Rectal smooth muscle tissue (tissue), 1 donor: ENCODE results near the gene GADD45G.
A peak's percentile ranks its signal among the peaks of the same experiment; 100 is the strongest.

ENCODE experiments used
- H3K27ac ChIP-seq: one replicate; pipeline ENCODE4 v1.7.0; 2013; ENCODE audit warnings: low read depth, low read length, inconsistent platforms
- H3K27me3 ChIP-seq: one replicate; pipeline ENCODE4 v1.7.0; 2013; ENCODE audit warnings: low read length; ENCODE audit not compliant: control insufficient read depth, insufficient read depth
- H3K36me3 ChIP-seq: one replicate; pipeline ENCODE4 v1.7.0; 2013; ENCODE audit warnings: low read length; ENCODE audit not compliant: control insufficient read depth, insufficient read depth
- H3K4me1 ChIP-seq: one replicate; pipeline ENCODE4 v1.7.0; 2013; ENCODE audit warnings: low read length; ENCODE audit not compliant: control insufficient read depth, insufficient read depth
- H3K4me3 ChIP-seq: one replicate; pipeline ENCODE4 v1.7.0; 2013; ENCODE audit warnings: low read length
- H3K9ac ChIP-seq: one replicate; pipeline ENCODE4 v1.7.0; 2013; ENCODE audit warnings: low read length

Gene GADD45G

DNA sequence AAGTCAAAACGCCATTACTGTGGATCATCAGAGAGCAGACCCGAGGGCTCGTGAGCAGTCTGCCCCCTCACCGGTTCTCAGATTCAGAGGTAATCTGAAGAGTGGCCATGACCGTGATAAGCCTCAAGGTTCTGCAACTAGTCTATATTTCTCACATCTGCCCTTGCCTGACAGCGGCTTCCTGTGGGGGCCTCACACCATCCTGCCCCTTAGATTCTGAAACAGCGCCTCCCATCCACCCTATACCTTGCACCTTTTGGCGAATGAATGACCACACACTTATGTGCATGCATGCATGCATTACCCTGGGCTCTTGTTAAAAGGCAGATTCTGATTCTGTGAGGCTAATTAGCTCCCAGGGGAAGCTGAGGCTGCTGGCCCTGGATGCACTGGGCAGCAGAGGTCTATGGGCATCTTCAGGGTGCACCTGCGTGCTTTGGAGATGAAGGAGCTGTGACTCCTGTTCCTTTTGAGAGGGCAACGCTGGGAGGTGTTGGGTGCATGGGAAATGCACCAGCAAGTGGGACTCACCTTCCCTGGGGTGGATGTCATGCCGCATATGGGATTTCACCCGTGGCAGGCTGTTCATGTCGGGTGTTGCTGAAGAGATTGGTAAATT lies 7.8 kb upstream of the GADD45G start:
- Histone ChIP-seq H3K27me3 (no peaks in the 10 kb centered on the region), H3K4me1 (no peaks in the 10 kb centered on the region), H3K9ac (no peak overlapping the region), H3K27ac (no peak overlapping the region), H3K4me3 (no peak overlapping the region), H3K36me3 (no peaks in the 10 kb centered on the region)

DNA sequence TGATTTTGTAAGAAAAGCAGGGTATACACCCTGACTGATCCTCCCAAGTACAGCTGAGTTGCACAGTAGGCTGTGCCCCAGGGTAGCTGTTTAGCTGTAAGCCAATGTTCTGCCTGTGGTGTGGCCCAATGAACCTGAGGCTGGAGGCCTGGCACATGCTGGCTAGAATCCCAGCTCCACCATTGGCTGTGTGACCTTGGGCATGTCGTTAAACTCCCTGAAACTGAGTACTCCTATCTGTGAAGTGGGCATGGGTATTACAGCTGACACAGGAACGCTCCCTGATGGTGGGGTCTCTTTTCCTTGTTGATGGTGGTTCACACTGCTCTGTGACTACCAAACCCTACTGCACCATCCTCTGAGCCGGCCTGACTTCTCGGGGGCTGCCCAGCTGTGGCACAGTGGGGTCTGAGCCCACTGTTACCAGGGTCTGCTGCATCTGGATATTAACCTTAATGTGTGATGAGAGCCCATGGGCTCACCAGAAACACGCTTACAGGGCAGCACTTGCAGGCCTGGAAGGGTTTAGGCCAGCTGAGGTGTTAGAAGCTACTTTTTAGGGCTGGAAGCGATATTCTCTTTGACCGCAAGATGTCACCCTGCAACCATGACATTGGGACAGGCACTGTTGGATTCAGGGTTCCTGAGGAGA lies 7.0 kb upstream of the GADD45G start:
- Histone ChIP-seq H3K4me1 (no peaks in the 10 kb centered on the region), H3K27ac (no peak overlapping the region), H3K36me3 (no peaks in the 10 kb centered on the region), H3K4me3 (no peak overlapping the region), H3K27me3 (no peaks in the 10 kb centered on the region), H3K9ac (no peak overlapping the region)

- no peaks in the 10 kb centered on the region for H3K27me3 ChIP-seq
- no peaks in the 10 kb centered on the region for H3K4me1 ChIP-seq
- no peaks in the 10 kb centered on the region for H3K36me3 ChIP-seq
- H3K9ac ChIP-seq = no peak overlapping the region
- H3K4me3 ChIP-seq = no peak overlapping the region
- H3K27ac ChIP-seq = no peak overlapping the region
Measured at GRCh38 chr9:89598363-89598713, 6.5 kb upstream of the GADD45G start.

GRCh38 chr9:89598926-89599325 lies 5.9 kb upstream of the GADD45G start:
- Histone ChIP-seq H3K9ac (no peak overlapping the region), H3K27me3 (no peaks in the 10 kb centered on the region), H3K36me3 (no peaks in the 10 kb centered on the region), H3K27ac (no peak overlapping the region), H3K4me3 (no peak overlapping the region), H3K4me1 (no peaks in the 10 kb centered on the region)

- H3K4me3 ChIP-seq = no peak overlapping the region
- no peak overlapping the region for H3K9ac ChIP-seq
- no peak overlapping the region for H3K27ac ChIP-seq
- H3K36me3 ChIP-seq = no peaks in the 10 kb centered on the region
- no peaks in the 10 kb centered on the region for H3K27me3 ChIP-seq
- no peaks in the 10 kb centered on the region for H3K4me1 ChIP-seq
Measured at GRCh38 chr9:89600831-89601230, 4.0 kb upstream of the GADD45G start.

DNA sequence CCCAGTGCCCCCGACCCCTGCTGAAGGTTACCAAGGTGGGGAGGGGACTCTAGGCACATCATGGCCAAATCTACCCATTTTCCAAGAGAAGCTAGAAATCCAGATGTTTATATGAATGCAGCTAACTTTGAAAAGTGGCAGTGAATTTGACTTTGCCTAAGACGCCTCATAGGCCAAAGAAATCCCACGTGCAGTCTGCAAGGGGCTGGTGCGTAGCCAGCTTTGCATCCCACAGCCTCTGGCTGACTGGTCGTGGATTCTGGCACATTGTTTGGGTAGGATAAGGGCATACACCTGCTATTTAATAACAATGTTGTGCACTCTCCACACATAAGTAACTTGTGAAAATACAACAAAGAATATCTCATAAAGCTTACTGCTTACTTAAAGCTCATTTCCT lies 3.5 kb upstream of the GADD45G start:
- no peaks in the 10 kb centered on the region for H3K27me3 ChIP-seq
- H3K9ac ChIP-seq = no peak overlapping the region
- H3K27ac ChIP-seq = no peak overlapping the region
- H3K36me3 ChIP-seq = no peaks in the 10 kb centered on the region
- H3K4me3 ChIP-seq = no peak overlapping the region
- H3K4me1 ChIP-seq = no peaks in the 10 kb centered on the region

GRCh38 chr9:89601856-89602562 lies 2.8 kb upstream of the GADD45G start:
- Histone ChIP-seq H3K4me1 (no peaks in the 10 kb centered on the region), H3K9ac (no peak overlapping the region), H3K4me3 (no peak overlapping the region), H3K27ac (no peak overlapping the region), H3K36me3 (no peaks in the 10 kb centered on the region), H3K27me3 (no peaks in the 10 kb centered on the region)

DNA sequence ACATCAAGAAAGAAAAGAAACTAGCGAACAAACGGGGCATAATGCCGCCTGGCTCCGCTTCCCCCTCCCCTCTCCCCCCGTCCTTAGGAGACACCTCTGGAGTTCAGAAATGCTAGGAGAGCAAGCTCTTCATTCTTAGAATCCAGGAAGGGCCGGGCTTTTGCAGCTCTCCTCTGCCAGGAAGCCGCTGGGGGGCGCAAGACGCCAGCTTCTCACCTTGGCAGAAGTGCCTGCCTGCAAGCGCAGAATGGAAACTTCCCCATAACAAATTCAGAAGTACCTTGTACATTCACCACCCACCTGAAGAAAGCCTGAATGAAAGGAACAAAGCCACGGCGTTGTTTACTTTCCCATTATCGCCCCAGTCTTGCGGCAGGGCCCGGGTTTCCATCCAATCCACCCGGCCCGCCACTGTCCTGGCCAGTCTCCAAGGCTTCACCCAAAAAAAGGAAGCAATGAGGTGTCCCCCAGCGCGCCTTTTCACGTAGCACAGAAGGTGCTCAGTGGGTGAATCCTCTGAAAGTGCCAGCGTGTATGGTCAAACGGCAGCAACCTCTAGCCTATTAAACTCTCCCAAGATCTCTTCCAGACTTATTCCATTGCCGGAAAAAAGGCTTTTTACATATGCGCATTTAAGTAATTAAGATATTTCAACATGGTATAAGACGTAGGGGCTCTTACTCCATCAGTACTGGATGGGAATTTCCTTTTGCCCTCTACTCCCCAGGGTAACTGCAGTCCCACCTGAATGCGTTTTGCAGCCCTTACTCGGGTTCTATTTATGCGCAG lies 1.6 kb upstream of the GADD45G start:
- Histone ChIP-seq H3K4me3 (peak overlapping the region; percentile 78), H3K27me3 (no peaks in the 10 kb centered on the region), H3K4me1 (peaks cover 3% of the 10 kb centered on the region), H3K36me3 (no peaks in the 10 kb centered on the region), H3K27ac (peak overlapping the region; percentile 69), H3K9ac (no peak overlapping the region)

DNA sequence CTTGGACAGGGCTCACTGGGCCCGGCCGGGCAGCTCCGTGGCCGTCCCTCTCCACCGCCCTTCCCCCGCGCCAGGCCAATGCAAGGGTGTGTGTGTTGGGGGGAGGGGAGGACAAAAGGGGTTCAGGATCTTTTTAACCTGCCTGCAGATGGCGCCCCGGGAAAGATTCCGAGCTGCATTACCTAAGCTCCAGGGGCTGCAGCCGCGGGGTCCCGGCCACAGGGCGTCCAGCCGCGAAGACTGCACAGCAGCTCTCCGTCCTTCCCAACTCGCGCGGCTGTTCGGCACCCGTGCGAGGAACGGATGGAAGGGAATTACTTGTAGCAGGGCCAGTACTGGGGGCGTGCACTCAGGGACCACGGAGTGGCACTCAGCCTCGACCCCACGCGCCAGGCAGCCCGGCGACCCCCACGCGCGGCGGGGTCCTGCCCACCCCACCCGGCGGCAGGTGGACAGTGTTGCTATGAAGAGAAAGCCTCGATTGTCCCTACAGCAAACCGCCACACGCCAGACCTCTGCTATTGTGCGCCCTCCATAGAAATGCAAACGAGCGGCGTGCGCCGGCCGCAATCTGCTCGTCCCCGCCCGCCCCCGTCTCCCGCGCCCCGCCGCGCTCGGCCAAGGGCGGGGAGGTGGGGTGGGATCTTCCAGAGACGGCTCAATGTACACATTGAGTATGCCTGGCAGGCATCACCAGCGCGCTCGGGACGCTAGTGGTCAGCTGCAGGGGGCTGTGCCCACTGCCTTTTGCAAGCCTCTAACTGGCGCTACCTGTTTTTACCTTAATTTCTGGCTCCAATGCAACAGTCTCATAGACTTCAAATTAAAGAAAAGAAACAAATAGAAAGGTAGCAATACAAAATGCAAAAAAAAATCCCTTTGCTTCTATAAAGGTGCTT lies 796 bp upstream of the GADD45G start:
- H3K4me1 ChIP-seq = peaks cover 3% of the 10 kb centered on the region
- H3K27ac ChIP-seq = peak overlapping the region; percentile 69
- H3K27me3 ChIP-seq = no peaks in the 10 kb centered on the region
- H3K4me3 ChIP-seq = peak overlapping the region; percentile 78
- no peaks in the 10 kb centered on the region for H3K36me3 ChIP-seq
- no peak overlapping the region for H3K9ac ChIP-seq

GRCh38 chr9:89605465-89606048 lies 745 bp downstream of the GADD45G start:
- peak overlapping the region; percentile 70 for H3K9ac ChIP-seq
- peak overlapping the region; percentile 78 for H3K4me3 ChIP-seq
- peak overlapping the region; percentile 89 for H3K27ac ChIP-seq
- H3K27me3 ChIP-seq = no peaks in the 10 kb centered on the region
- peaks cover 3% of the 10 kb centered on the region for H3K4me1 ChIP-seq
- H3K36me3 ChIP-seq = no peaks in the 10 kb centered on the region

- H3K4me1 ChIP-seq = peaks cover 3% of the 10 kb centered on the region
- peak overlapping the region; percentile 70 for H3K9ac ChIP-seq
- no peaks in the 10 kb centered on the region for H3K27me3 ChIP-seq
- peak overlapping the region; percentile 89 for H3K27ac ChIP-seq
- H3K36me3 ChIP-seq = no peaks in the 10 kb centered on the region
- H3K4me3 ChIP-seq = peak overlapping the region; percentile 78
Measured at GRCh38 chr9:89606049-89606623, 1.3 kb downstream of the GADD45G start.
